Measurements from ENCODE around the gene CAPN15.
"Not testable (repeated sequence)": the region's sequence is repeated elsewhere in the genome, so short reads cannot be mapped to it uniquely, and the experiment has no call there.

Gene CAPN15

GRCh38 chr16:492211-492875 is 35.2 kb upstream of the CAPN15 start:
- H3K4me1 ChIP-seq = peaks cover 0 to 38% (median 15%) of the 10 kb centered on the region in 10 experiments; a peak in 13 of 20 replicates
- H3K4me2 ChIP-seq = peak overlapping the region in 2 of 11 experiments; percentile 6 to 13; a peak in 2 of 22 replicates
- H3K36me3 ChIP-seq = peaks cover 46 to 80% (median 66%) of the 10 kb centered on the region in 11 experiments
- no peaks in the 10 kb centered on the region for H3K27me3 ChIP-seq
- no peaks in the 10 kb centered on the region for H3K9me3 ChIP-seq (replicated peaks in 1 of 11)
- peaks cover 0 to 75% (median 19%) of the 10 kb centered on the region in 11 experiments; a peak in 18 of 22 replicates for H4K20me1 ChIP-seq
- TF ChIP-seq Cebpa-rat (IDR thresholded peaks at IDR 0.05) = no peak
- H3K9ac ChIP-seq = peak overlapping the region in 3 of 11 experiments; percentile 4 to 47 (median 43); a peak in 4 of 22 replicates
- H3K4me3 ChIP-seq = no peak overlapping the region
- H3K27ac ChIP-seq = peak overlapping the region in 5 of 11 experiments; percentile 31 to 60 (median 54); a peak in 6 of 22 replicates

- H4K20me1 ChIP-seq = peaks cover 0 to 59% (median 19%) of the 10 kb centered on the region in 11 experiments; a peak in 18 of 22 replicates
- not testable (repeated sequence) for H3K9me3 ChIP-seq (replicated peaks in 1 of 11); H3K27me3 ChIP-seq; H3K27ac ChIP-seq; H3K4me3 ChIP-seq; H3K9ac ChIP-seq; H3K4me2 ChIP-seq
- H3K36me3 ChIP-seq = peaks cover 53 to 82% (median 71%) of the 10 kb centered on the region in 11 experiments
- H3K4me1 ChIP-seq = peaks cover 0 to 24% (median 1%) of the 10 kb centered on the region in 10 experiments; a peak in 4 of 20 replicates
These were observed 32.8 kb upstream of the CAPN15 start for GRCh38 chr16:494676-495075.

GRCh38 chr16:495127-495748 is 32.3 kb upstream of the CAPN15 start:
- Histone ChIP-seq H3K4me3 (no peak overlapping the region), H4K20me1 (peaks cover 0 to 58% (median 22%) of the 10 kb centered on the region in 11 experiments; a peak in 18 of 22 replicates), H3K4me2 (no peak overlapping the region; a peak in 3 of 22 replicates), H3K9me3 (replicated peaks in 1 of 11) (no peaks in the 10 kb centered on the region), H3K27me3 (no peaks in the 10 kb centered on the region), H3K36me3 (peaks cover 52 to 82% (median 68%) of the 10 kb centered on the region in 11 experiments), H3K9ac (no peak overlapping the region), H3K27ac (no peak overlapping the region), H3K4me1 (peaks cover 0 to 24% (median 1%) of the 10 kb centered on the region in 10 experiments; a peak in 4 of 20 replicates)
- no peak for TF ChIP-seq Cebpa-rat (IDR thresholded peaks at IDR 0.05)

GRCh38 chr16:496097-496886 is 31.2 kb upstream of the CAPN15 start:
- no peak overlapping the region for H3K4me3 ChIP-seq
- no peak overlapping the region for H3K4me2 ChIP-seq
- H3K27me3 ChIP-seq = no peaks in the 10 kb centered on the region
- H3K9ac ChIP-seq = 0 out of 22 replicates have a peak overlapping the region, but pooled peaks of 1 of the 11 experiments have one; percentile 12
- H3K27ac ChIP-seq = no peak overlapping the region
- H3K4me1 ChIP-seq = peaks cover 0 to 17% (median 1%) of the 10 kb centered on the region in 10 experiments; a peak in 4 of 20 replicates
- no peak for TF ChIP-seq Cebpa-rat (IDR thresholded peaks at IDR 0.05)
- peaks cover 0 to 54% (median 22%) of the 10 kb centered on the region in 11 experiments; a peak in 18 of 22 replicates for H4K20me1 ChIP-seq
- no peaks in the 10 kb centered on the region for H3K9me3 ChIP-seq (replicated peaks in 1 of 11)
- H3K36me3 ChIP-seq = peaks cover 41 to 76% (median 58%) of the 10 kb centered on the region in 11 experiments

GRCh38 chr16:497258-497657 is 30.3 kb upstream of the CAPN15 start:
- H3K27me3 ChIP-seq = no peaks in the 10 kb centered on the region
- H3K4me3 ChIP-seq = no peak overlapping the region
- peaks cover 35 to 76% (median 54%) of the 10 kb centered on the region in 11 experiments for H3K36me3 ChIP-seq
- peaks cover 0 to 11% (median 1%) of the 10 kb centered on the region in 10 experiments; a peak in 3 of 20 replicates for H3K4me1 ChIP-seq
- no peaks in the 10 kb centered on the region for H3K9me3 ChIP-seq (replicated peaks in 1 of 11)
- H3K27ac ChIP-seq = no peak overlapping the region; a peak in 1 of 22 replicates
- H4K20me1 ChIP-seq = peaks cover 0 to 46% (median 18%) of the 10 kb centered on the region in 11 experiments; a peak in 18 of 22 replicates
- peak overlapping the region in 1 of 11 experiments; percentile 12; a peak in 2 of 22 replicates for H3K9ac ChIP-seq
- no peak overlapping the region for H3K4me2 ChIP-seq
- TF ChIP-seq Cebpa-rat (IDR thresholded peaks at IDR 0.05) = no peak

GRCh38 chr16:499924-500323 is 27.6 kb upstream of the CAPN15 start:
- H3K4me2 ChIP-seq = no peak overlapping the region
- H4K20me1 ChIP-seq = peaks cover 0 to 40% (median 14%) of the 10 kb centered on the region in 11 experiments; a peak in 18 of 22 replicates
- no peak overlapping the region for H3K9ac ChIP-seq
- no peak overlapping the region for H3K4me3 ChIP-seq
- peaks cover 28 to 74% (median 53%) of the 10 kb centered on the region in 11 experiments for H3K36me3 ChIP-seq
- H3K27ac ChIP-seq = no peak overlapping the region
- peaks cover 0 to 8% (median 0%) of the 10 kb centered on the region in 10 experiments; a peak in 3 of 20 replicates for H3K4me1 ChIP-seq
- H3K9me3 ChIP-seq (replicated peaks in 1 of 11) = no peaks in the 10 kb centered on the region
- TF ChIP-seq Cebpa-rat (IDR thresholded peaks at IDR 0.05) = no peak
- no peaks in the 10 kb centered on the region for H3K27me3 ChIP-seq

GRCh38 chr16:500709-501108 is 26.8 kb upstream of the CAPN15 start:
- H3K27ac ChIP-seq = no peak overlapping the region
- peaks cover 0 to 34% (median 7%) of the 10 kb centered on the region in 11 experiments; a peak in 12 of 22 replicates for H4K20me1 ChIP-seq
- H3K4me1 ChIP-seq = 0 out of 20 replicates have a peak, but pooled peaks cover 0 to under 1% (median 0%) of the 10 kb centered on the region in 10 experiments
- peaks cover 28 to 81% (median 60%) of the 10 kb centered on the region in 11 experiments for H3K36me3 ChIP-seq
- H3K4me2 ChIP-seq = no peak overlapping the region
- TF ChIP-seq Cebpa-rat (IDR thresholded peaks at IDR 0.05) = no peak
- H3K4me3 ChIP-seq = no peak overlapping the region
- H3K27me3 ChIP-seq = no peaks in the 10 kb centered on the region
- no peaks in the 10 kb centered on the region for H3K9me3 ChIP-seq (replicated peaks in 1 of 11)
- H3K9ac ChIP-seq = no peak overlapping the region

- no peak for TF ChIP-seq Cebpa-rat (IDR thresholded peaks at IDR 0.05)
- Histone ChIP-seq H3K9ac (0 out of 22 replicates have a peak overlapping the region, but pooled peaks of 1 of the 11 experiments have one; percentile 10), H3K27me3 (no peaks in the 10 kb centered on the region), H3K36me3 (peaks cover 21 to 81% (median 55%) of the 10 kb centered on the region in 11 experiments), H4K20me1 (peaks cover 0 to 32% (median 9%) of the 10 kb centered on the region in 11 experiments; a peak in 9 of 22 replicates), H3K4me2 (no peak overlapping the region), H3K4me1 (no peaks in the 10 kb centered on the region), H3K4me3 (no peak overlapping the region), H3K9me3 (replicated peaks in 1 of 11) (no peaks in the 10 kb centered on the region), H3K27ac (no peak overlapping the region)
These were observed 25.2 kb upstream of the CAPN15 start for GRCh38 chr16:502179-502943.
